Natural killer cell treated with Interleukin-12 subunit alpha and Interleukin-12 subunit beta and Interleukin-15 and Interleukin-18, amount 100 ng/mL, for 72 hours (primary cell): Measurements from ENCODE around the gene GALNTL6. TPM values are rescaled to one million over a fixed set of nuclear protein-coding genes. Genes with fewer than 3 reads are reported as not detected.
"Not testable (repeated sequence)": the region's sequence is repeated elsewhere in the genome, so short reads cannot be mapped to it uniquely, and the experiment has no call there.

Experiments used
- ATAC-seq, 2 donors: fragments of 150-1000 bp; cut with Tn5 transposase in 1 of 2; sonication (Bioruptor Pico), chemical (Tn5 transposase) in 1 of 2; 2 replicates each; pipeline ENCODE4 v1.10.0; 2021
- DNase-seq: peaks from one replicate; pipeline ENCODE4 v3.0.0; 2022; ENCODE audit warnings: low spot score
- H3K27ac Mint-ChIP-seq, 2 donors: 1 replicate in 1 of 2; 2 replicates in 1 of 2; pipeline ENCODE4 v1.8.0; 2022; ENCODE audit warnings: mixed read lengths in 2 of 2, mild to moderate bottlenecking in 1 of 2, moderate library complexity in 1 of 2
- H3K27me3 Mint-ChIP-seq, 2 donors: 1 replicate in 1 of 2; 2 replicates in 1 of 2; pipeline ENCODE4 v1.8.0; 2022; ENCODE audit warnings: mixed read lengths in 2 of 2
- H3K36me3 Mint-ChIP-seq: one replicate; pipeline ENCODE4 v1.8.0; 2022; ENCODE audit warnings: mixed read lengths
- H3K4me1 Mint-ChIP-seq, 2 donors: 1 replicate in 1 of 2; 2 replicates in 1 of 2; pipeline ENCODE4 v1.8.0; 2022; ENCODE audit warnings: low read depth in 2 of 2, mixed read lengths in 2 of 2, mild to moderate bottlenecking in 1 of 2
- H3K4me3 Mint-ChIP-seq: one replicate; pipeline ENCODE4 v1.8.0; 2022; ENCODE audit warnings: mixed read lengths
- H3K9me3 Mint-ChIP-seq: 2 replicates; pipeline ENCODE4 v1.8.0; 2022; ENCODE audit warnings: mixed read lengths
- total RNA-seq, 2 donors: library from RNA; stranded (reverse); gene quantifications; one replicate each; pipeline ENCODE4 v1.2.3, GENCODE V29; 2022

Gene GALNTL6
- total RNA-seq, 2 donors from 2014 or later: not detected

DNA sequence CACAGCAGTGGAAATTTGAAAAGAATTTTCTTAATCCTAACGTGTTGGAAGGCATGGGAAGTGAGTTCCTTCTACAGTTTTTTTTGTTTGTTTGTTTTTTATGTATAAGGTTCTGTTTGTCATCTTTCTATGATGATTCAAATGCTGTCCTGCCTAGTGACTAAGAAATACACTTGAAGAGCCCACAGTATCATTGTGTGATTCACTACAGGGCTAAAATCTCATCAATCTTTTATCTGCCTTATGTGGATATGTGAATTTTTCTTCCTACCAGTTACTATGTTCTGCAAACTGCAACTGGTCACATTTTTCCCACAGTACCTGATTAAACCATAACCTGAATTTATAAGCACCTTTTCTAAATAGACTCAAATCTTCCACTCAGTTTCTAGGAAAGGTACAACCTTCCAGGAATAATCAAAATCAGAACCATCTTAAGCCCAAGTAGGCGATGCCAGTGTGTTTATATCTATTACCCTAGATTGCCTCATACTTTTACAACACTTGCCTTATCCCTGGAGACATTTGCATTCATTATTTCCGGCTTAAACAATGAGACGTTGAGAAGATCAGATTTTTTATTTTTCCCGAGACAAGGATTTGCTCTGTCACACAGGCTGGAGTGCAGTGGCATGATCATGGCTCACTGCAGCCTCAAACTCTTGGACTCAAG lies 1140.8 kb downstream of the GALNTL6 start:
- DNase-seq (no peak), ATAC-seq (no peak)
- Mint-ChIP-seq H3K27ac (no peak overlapping the region), H3K4me1 (no peaks in the 10 kb centered on the region), H3K4me3 (no peak overlapping the region), H3K9me3 (no peaks in the 10 kb centered on the region), H3K36me3 (no peaks in the 10 kb centered on the region), H3K27me3 (no peaks in the 10 kb centered on the region)

DNA sequence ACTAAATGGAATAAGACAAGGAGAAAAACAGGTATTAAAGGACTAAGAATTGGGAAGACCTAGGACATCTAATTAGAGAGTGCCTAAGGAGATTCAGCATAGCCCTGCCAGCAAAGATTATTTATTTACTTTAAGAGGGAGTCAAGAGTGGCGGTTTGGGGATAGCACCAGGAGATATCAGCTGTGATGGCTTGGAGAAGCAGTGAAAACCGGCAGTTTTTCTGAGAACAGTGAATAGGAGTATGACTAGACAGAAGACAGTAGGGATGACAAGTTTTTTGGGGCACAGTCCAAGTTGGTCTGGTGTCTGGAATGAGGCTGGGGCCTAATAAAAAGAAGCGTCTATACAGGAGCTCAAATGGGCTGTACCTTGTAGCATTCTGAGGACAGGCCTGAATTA lies 1143.1 kb downstream of the GALNTL6 start:
- not testable (repeated sequence) for H3K27me3 Mint-ChIP-seq, ATAC-seq, H3K4me1 Mint-ChIP-seq, H3K9me3 Mint-ChIP-seq, DNase-seq, H3K36me3 Mint-ChIP-seq, H3K4me3 Mint-ChIP-seq, H3K27ac Mint-ChIP-seq

DNA sequence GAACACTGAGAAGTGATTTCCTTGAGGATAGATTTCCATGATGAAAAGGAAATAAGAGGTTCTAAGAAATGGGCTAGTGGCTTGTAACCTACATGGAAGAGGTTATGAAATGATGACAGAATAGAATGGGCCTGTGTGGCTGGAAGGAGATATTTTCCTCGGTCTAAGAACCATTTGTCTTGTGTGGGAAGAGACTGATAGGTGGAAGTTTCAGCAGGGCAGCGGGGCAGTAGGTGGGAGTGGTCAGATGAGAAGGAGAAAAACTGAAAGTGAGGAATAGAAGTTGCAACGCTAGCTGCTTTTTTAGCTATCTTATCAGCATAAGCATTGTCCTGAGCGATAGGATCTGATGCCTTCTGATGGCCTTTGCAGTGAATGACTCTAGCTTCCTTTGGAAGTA lies 1144.0 kb downstream of the GALNTL6 start:
- no peak overlapping the region for H3K4me3 Mint-ChIP-seq

DNA sequence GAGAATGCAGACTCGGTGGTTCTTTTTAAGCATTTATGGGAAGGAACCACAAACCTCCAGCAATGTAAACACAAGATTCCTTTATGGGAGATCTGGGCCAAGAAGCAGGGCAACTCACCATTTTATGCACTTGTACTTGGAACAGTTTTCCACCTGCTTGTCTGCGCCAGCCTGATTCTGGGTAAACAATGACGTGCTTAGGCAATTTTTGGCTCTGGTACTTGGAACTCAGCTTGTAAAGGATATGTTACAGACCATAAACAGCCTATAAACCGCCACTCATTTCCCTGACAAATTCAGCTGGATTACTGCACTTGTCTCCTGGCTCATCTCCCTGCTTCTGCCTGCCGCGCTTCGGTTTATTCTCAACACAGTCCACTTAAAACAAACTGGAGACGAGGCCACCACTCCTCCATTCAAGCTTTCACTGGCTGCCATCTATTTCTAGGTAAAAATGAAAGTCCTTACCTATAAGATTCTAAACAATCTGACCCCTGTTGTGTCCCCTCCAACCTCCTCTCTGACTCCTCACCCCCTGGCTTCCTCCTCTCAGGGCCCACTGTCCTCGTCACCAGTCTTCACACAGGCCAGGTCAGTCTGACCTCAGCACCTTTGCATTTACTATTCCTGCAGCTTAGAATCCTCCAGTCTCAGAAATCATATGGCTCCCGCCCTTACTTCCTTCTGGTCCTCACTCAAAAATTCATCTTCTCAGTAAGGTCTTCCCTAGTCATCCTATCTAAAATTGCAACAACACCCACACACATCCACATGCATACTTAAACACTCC lies 1149.6 kb downstream of the GALNTL6 start:
- Mint-ChIP-seq H3K4me3 (no peak overlapping the region), H3K36me3 (no peaks in the 10 kb centered on the region), H3K27ac (no peak overlapping the region), H3K4me1 (no peaks in the 10 kb centered on the region), H3K27me3 (peaks cover 3 to 15% of the 10 kb centered on the region in 2 donors), H3K9me3 (peaks cover 4% of the 10 kb centered on the region)
- DNase-seq (no peak), ATAC-seq (no peak)

More for the DNA sequence above, 1144.0 kb downstream of the GALNTL6 start:
- DNase-seq (no peak), ATAC-seq (no peak)
- no peaks in the 10 kb centered on the region for H3K36me3 Mint-ChIP-seq
- no peaks in the 10 kb centered on the region for H3K4me1 Mint-ChIP-seq
- H3K27ac Mint-ChIP-seq: no peak overlapping the region
- H3K9me3 Mint-ChIP-seq: peaks cover 4% of the 10 kb centered on the region
- H3K27me3 Mint-ChIP-seq: peaks cover 3 to 15% of the 10 kb centered on the region in 2 donors

DNA sequence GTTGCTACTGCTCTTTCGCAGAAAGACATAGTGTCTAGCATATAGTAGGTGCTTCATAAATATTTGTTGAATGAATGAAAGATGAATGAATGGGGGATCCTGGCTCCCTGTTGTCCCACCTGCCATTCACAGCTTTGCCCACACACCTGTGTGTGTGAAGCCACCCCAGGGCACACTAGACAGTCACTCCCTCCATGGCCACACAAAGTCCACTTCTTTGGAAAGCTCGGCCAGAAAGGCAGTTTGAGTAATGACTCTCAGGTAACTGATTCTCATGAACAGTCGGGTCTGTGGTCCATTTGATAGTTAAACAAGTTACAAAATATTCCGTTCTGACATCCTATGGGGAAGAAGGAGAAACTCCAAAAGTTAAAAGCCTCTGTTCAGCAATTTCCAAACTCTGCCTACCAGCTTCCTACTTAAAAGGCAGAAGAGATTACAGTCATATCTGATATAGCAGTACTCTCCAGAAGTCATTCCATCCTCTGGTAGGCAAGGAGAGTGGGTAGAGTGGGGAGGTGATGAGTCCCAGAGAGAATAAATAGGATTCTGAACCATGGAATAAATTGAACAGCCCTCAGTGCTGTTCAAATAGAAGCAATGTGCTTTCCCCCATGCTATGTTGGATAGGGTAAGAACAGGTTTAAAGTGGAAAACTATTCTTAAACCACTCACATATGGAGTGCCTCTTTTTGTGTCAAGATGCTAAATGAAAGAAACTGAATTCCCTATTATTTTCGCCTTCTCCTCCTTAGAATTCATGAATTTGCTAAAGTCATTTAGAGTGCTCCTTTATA lies 1150.5 kb downstream of the GALNTL6 start:
- no peaks in the 10 kb centered on the region for H3K4me1 Mint-ChIP-seq
- H3K27ac Mint-ChIP-seq: no peak overlapping the region
- ATAC-seq: no peak
- H3K9me3 Mint-ChIP-seq: peaks cover 7% of the 10 kb centered on the region
- no peak for DNase-seq
- peaks cover under 1% of the 10 kb centered on the region for H3K36me3 Mint-ChIP-seq
- H3K4me3 Mint-ChIP-seq: no peak overlapping the region
- H3K27me3 Mint-ChIP-seq: peaks cover 3 to 15% of the 10 kb centered on the region in 2 donors

DNA sequence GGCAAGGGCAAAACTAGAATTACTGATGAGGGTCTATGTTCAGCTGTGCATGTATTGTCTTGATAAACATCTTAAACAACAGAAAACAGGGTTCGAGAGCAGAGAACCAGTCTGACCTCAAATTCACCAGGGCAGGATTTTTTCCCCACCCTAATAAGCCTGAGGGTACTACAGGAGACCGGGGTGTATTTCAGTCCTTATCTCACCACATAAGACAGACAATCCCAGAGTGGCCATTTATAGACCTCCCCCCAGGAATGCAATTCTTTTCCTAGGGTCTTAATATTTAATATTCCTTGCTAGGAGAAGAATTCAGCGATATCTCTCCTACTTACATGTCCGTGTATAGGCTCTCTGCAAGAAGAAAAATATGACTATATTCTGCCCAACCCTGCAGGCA lies 1157.0 kb downstream of the GALNTL6 start:
- DNase-seq, H3K4me3 Mint-ChIP-seq, ATAC-seq, H3K27ac Mint-ChIP-seq, H3K4me1 Mint-ChIP-seq: not testable (repeated sequence)
- peaks cover 13% of the 10 kb centered on the region for H3K9me3 Mint-ChIP-seq
- peaks cover 12% of the 10 kb centered on the region for H3K36me3 Mint-ChIP-seq
- H3K27me3 Mint-ChIP-seq: peaks cover 0 to 12% of the 10 kb centered on the region in 2 donors

DNA sequence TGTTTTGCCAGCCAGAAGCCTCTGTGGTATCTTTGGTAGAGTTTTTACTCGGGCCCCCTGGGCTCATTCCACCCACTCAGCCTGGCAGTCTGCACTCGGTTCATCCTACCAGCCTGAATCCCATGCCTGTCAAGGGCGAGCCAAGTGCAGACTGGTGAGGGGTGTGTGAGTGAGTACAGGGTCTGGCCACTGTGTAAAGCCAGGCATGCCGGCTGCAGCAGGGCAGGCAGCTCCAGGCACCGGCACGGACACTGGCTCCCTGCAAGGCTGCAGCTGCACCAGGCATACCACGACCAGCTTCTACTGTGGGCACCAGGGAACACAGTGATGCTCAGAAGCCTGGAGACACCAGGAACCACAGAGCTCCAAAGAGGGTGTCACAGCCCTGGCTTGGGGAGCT lies 1161.4 kb downstream of the GALNTL6 start:
- no peak overlapping the region for H3K27ac Mint-ChIP-seq
- peaks cover 0 to 17% of the 10 kb centered on the region in 2 donors for H3K27me3 Mint-ChIP-seq
- peaks cover 5% of the 10 kb centered on the region for H3K9me3 Mint-ChIP-seq

DNA sequence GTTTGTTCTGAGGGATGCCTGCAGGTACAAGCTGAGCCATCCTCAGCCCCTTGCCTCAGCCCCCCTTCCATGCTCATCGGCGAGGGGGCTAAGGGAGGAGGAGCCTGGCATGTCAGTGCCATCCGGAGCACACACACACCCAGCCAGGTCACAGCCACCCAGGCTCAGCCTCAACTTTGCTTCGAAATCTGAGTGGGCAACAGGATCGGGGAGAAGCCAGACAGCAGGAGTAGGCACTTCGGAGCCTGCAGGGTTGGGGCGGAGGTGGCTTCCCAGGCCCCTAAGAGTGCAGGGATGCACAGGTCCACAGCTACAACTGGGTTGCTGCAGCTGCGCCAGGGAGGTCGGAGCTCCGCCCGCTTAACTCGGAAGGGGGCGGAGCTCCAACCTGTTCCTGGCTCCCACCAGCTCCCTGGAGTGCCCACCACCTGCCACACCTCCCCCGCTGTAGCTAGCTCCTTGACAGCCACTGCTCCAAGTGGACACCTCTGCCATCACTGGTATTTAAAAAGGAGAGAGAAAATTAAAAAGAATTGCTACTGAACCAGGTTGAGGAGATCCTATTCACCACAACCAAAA lies 1162.5 kb downstream of the GALNTL6 start:
- H3K36me3 Mint-ChIP-seq: no peaks in the 10 kb centered on the region
- H3K4me3 Mint-ChIP-seq: no peak overlapping the region
- peaks cover 0 to 11% of the 10 kb centered on the region in 2 donors for H3K27me3 Mint-ChIP-seq
- no peaks in the 10 kb centered on the region for H3K9me3 Mint-ChIP-seq
- no peak overlapping the region for H3K27ac Mint-ChIP-seq
- peak in 1 of 2 donors; percentile 9 for ATAC-seq
- H3K4me1 Mint-ChIP-seq: no peaks in the 10 kb centered on the region
- DNase-seq: no peak

More for the DNA sequence above, 1161.4 kb downstream of the GALNTL6 start:
- H3K36me3 Mint-ChIP-seq: peaks cover 5% of the 10 kb centered on the region
- H3K4me1 Mint-ChIP-seq: no peaks in the 10 kb centered on the region
- no peak for DNase-seq
- peak in 1 of 2 donors; percentile 44 for ATAC-seq
- H3K4me3 Mint-ChIP-seq: no peak overlapping the region

DNA sequence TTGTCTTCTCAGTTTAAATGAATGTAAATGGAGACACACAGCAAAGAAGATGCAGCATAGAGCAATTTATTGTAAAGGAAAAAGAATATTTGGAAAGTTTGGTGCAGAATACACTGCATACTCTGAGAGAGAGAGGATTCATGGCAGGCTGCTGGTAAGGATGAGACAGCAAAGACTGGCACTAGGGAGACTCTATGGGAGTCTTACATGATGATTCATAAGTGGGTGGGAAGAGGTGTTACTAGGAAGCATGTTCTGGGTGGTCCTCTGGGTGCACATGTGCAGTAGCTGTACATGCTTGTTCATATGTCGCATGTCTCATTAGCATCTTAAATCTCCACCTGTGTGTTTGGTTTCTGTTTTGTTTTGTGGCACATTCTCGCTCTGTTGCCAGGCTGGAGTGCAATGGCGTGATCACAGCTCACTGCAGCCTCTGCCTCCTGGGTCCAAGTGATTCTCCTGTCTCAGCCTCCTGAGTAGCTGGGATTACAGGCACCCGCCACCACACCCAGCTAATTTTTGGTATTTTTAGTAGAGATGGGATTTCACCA lies 1164.4 kb downstream of the GALNTL6 start:
- not testable (repeated sequence) for ATAC-seq, H3K4me1 Mint-ChIP-seq, H3K4me3 Mint-ChIP-seq, H3K27ac Mint-ChIP-seq, DNase-seq, H3K27me3 Mint-ChIP-seq, H3K36me3 Mint-ChIP-seq, H3K9me3 Mint-ChIP-seq

DNA sequence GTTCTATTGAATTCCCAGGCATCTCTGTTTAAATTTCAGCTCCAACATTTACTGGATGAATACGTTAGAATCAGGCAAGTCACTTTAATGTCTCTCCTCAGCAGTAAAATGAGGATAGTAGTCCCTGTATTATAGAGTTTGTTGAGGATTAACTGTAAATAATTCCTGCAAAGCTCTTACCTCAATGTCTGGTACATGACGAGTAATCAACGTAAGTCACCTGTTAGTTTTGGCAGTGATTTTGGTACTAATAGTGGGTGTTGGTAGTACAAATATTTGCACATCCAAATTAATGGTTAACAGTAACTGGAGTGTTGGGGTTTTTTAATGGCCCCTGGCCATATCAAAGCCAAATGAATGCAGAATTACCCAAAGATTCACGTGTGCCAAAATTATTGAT lies 1165.6 kb downstream of the GALNTL6 start:
- Mint-ChIP-seq H3K27ac (no peak overlapping the region), H3K9me3 (no peaks in the 10 kb centered on the region), H3K36me3 (no peaks in the 10 kb centered on the region), H3K27me3 (peaks cover 0 to 5% of the 10 kb centered on the region in 2 donors), H3K4me3 (no peak overlapping the region), H3K4me1 (no peaks in the 10 kb centered on the region)
- DNase-seq: no peak
- no peak for ATAC-seq

DNA sequence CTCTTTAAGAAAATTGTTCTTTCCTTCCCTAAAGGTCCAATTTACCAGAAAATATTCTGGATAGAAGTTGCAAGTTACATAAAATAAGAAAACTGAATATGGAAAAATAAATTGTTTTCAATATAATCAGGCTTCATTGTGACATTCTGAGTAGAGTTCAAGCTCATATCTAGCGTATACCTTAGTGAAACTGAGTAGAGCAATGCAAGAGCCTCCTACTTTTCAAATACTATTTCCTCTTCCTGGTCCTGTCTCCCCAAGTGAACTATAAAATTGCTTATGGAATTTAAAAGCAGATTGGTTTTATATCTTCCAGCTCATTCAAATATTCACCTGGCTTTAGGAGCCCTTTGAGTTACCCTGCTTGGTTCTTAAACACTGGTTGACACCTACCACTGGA lies 1166.1 kb downstream of the GALNTL6 start:
- H3K27me3 Mint-ChIP-seq: peaks cover 0 to 5% of the 10 kb centered on the region in 2 donors
- no peaks in the 10 kb centered on the region for H3K36me3 Mint-ChIP-seq
- no peak overlapping the region for H3K27ac Mint-ChIP-seq
- no peaks in the 10 kb centered on the region for H3K9me3 Mint-ChIP-seq
- ATAC-seq (no peak), DNase-seq (no peak)
- H3K4me1 Mint-ChIP-seq: no peaks in the 10 kb centered on the region
- H3K4me3 Mint-ChIP-seq: no peak overlapping the region

DNA sequence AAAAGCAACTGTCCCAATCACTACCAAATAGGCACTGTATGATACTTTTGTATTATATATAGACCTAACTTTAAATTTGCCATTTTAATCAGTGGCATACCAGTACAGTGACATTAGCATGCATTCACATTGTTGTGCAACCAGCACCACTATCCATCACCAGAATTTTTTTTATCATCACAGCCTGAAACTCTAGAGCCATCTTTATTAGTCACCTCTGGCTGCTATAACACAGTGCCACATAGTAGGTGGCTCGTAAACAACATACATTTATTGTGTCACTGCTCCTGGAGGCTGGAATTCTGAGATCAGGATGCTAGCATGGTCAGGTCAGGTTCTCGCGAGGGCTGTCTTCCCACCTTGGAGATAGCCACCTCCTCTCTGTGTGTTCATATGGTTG lies 1167.0 kb downstream of the GALNTL6 start:
- ATAC-seq: no peak
- Mint-ChIP-seq H3K9me3 (no peaks in the 10 kb centered on the region), H3K4me3 (no peak overlapping the region), H3K27me3 (peaks cover 0 to 5% of the 10 kb centered on the region in 2 donors), H3K4me1 (no peaks in the 10 kb centered on the region), H3K36me3 (no peaks in the 10 kb centered on the region), H3K27ac (no peak overlapping the region)
- DNase-seq: no peak

DNA sequence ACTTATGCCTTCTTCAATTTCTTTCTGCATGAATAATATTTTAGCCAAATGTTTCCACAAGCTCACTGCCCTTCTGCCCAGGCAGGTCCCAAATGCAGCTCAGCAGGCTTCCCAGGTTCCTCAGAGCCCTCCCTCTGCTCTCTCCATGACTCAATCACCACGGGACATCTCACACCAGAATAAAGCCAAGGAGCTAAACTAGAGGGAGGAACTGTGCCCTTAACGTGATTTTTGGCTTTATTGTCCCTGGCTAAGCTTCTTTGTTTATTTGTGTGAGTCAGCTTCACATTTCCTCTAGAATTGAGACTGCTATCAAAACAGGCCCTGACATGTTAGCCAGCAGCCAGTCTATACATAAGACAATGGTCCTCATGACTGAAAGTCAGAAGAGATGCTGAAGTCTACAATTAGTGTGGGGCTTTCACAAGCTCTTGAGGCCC lies 1169.0 kb downstream of the GALNTL6 start:
- Mint-ChIP-seq H3K4me3 (no peak overlapping the region), H3K9me3 (no peaks in the 10 kb centered on the region), H3K27ac (no peak overlapping the region), H3K36me3 (no peaks in the 10 kb centered on the region), H3K27me3 (peaks cover 0 to 2% of the 10 kb centered on the region in 2 donors), H3K4me1 (no peaks in the 10 kb centered on the region)
- ATAC-seq (no peak), DNase-seq (no peak)
